Erythroblast (primary cell): ENCODE measurements around the gene SUN3.
A peak's percentile ranks its signal among the peaks of the same experiment; 100 is the strongest.
"Not testable (repeated sequence)": the region's sequence is repeated elsewhere in the genome, so short reads cannot be mapped to it uniquely, and the experiment has no call there.

ENCODE experiments used
- DNase-seq, 2 experiments: peaks; one replicate each; lab custom pipeline; 2025; lab: John Stamatoyannopoulos, UW
- GATA1 ChIP-seq: IDR thresholded peaks from 2 replicates; pipeline ENCODE4 v1.6.1; 2011; ENCODE audit warnings: low read depth, mild to moderate bottlenecking, control low read depth, low read length, moderate library complexity
- POLR2A ChIP-seq: IDR thresholded peaks from 2 replicates; pipeline ENCODE4 v1.6.1; 2011; ENCODE audit warnings: mild to moderate bottlenecking, low read length

SUN3 gene

DNA sequence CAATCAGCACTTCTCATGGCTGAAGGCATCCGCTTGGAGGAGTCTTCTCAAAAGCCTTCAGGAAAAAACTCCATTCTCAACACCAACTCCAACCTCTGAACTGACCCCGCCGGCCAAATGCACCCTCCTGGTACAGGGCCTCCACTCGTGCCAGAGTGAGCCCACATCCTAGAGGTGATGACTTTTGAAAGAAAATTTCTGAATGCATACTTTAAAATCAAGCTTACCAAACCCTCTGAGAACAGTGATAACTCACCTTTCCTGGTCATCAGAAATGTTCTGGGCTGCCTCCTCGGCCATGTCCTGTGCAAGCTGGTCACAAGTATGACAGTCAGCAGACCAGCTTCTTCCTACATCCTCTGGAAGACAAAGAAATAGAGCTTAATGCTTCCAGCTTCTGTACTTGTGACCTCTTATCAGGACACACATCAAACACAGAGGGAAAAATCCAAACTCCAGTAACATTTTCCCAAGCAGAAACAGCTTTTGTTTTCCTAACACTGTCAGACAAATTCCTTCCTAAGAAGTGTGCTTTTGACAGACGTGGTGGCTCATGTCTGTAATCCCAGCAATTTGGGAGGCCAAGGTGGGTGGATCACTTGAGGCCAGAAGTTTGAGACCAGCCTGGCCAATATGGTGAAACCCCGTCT is 80.6 kb downstream of the SUN3 start, which contains the start of gene PKD1L1:
Gene PKD1L1 (minus strand): TSS at position 326 of the 650 bp plus-strand sequence. CDS start 26 bp downstream, at position 300.
- no peak for DNase-seq
- TF ChIP-seq GATA1 (no peak), POLR2A (no peak)

DNA sequence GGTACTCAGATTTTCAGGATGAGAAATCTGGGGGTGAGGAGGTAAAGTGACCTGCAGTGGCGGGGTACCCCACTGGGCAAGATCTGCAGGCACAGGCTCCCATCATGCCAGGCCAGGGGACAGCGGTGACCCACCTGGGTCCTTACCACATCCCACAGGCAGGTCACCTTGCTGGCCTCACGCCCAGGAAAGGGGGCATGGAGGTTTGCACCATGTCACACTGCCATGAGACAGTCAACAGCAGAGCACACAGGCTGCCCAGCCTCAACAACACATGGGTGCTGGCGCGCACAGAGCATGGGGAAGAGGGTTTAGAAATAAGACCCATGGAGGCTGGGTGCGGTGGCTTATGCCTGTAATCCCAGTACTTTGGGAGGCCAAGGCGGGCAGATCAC is 81.6 kb downstream of the SUN3 start:
- no peak for TF ChIP-seq POLR2A
- TF ChIP-seq GATA1 = no peak
- no peak for DNase-seq

DNA sequence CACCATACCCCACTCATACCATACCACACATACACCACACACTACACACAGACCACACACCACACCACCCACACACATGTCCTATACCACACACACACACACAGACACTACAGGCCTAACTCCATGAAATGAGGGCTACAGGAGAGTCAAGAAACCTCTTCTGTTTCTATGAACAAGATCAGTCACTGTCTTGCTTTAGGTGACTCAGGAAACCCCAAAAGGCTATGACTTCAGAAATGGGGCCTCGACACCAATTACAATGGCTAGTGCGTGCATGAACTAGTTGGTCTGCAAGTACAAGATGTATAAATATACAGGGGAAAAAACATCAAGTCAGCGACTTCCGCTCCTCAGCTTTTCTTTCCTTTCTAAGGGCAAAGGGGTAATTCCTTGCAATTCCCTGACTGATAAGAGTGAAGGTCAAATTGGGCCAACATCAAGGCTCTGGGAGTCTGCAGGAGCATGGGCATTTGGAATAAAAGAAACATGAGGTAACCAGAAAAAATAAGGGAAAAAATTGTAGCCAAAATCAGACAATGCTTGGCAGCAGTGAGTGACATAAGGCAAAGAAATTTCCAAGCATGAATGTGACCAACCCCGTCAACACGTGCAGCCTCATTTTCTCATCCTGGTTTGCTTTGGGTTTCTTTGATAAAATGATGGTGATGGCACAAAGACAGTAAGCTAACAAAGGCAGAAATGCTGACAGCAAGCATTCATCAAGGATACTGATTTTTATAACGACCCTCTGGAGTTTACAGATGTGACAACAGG is 82.1 kb downstream of the SUN3 start:
- no peak for DNase-seq
- TF ChIP-seq POLR2A = no peak
- TF ChIP-seq GATA1 = no peak

DNA sequence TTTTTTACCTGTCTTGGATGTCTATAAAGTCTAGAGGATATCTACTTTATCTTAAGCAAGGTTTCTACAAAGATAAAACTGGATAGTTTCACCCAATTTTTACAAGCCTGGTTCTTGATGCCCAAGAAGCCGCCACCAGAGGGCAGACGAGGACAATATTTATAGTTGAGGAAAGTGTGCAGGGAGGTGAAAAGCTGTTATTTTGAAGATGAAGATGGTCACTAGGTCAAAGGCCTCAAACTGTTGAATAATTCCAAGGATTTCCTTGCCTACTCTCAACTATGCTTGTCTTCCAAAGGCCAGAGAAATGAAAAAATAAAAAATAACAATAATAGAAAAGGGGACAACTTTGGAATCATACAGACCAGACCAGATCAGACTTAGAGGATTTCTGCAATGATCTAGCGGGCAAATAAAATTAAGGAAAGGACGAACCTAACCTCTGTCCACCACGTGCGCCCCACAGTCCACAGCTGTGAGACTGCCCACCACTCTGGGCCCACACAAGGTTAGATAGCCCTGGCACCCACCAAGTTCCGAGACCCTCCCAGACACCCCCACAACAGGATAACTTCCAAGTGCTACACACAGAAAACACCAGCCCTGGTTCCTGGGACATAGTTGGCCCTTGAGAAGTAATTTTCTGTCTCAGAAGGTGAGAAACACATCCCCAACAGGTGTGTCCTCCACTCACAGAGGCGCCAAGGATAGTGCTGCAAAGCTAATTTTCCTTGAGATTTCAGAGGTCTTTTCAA is 83.5 kb downstream of the SUN3 start:
- peak; percentile 65 to 83 for DNase-seq
- TF ChIP-seq POLR2A = no peak
- TF ChIP-seq GATA1 = no peak

DNA sequence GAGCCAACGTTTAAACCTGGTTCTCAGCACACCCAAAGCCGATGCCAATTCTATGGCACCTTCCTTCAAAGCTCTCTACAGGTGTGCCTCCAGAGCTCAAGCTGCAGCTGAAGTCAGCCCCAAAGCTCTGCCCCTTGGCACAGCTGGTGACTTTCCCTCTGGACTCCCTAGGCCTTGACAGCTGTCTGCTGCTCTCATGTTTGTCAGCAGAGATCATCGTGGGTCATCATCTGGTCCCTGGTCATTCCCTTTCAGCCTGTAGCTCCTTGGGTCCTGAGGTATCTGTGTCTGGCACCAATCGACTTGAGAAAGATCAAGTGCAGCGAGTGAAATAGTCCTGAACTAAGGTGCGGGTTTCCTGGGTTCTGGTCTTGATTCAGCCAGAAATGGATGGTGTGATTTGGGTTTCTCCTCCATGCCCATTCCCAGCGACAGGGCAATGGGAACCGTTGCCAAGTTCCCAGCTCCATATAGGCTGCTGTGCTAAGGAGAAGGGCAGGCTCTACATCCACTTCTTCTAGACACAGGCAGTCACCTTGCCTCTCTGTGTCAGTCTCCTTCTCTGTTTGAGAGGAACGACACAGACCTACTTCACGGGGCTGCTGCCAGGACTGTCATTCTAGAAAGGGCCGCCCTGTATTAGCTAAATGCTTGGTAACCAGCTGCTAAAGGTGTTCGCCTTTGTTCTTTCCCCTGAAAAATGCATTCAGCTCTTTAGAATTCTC is 84.2 kb downstream of the SUN3 start:
- DNase-seq = no peak
- TF ChIP-seq POLR2A (no peak), GATA1 (no peak)

DNA sequence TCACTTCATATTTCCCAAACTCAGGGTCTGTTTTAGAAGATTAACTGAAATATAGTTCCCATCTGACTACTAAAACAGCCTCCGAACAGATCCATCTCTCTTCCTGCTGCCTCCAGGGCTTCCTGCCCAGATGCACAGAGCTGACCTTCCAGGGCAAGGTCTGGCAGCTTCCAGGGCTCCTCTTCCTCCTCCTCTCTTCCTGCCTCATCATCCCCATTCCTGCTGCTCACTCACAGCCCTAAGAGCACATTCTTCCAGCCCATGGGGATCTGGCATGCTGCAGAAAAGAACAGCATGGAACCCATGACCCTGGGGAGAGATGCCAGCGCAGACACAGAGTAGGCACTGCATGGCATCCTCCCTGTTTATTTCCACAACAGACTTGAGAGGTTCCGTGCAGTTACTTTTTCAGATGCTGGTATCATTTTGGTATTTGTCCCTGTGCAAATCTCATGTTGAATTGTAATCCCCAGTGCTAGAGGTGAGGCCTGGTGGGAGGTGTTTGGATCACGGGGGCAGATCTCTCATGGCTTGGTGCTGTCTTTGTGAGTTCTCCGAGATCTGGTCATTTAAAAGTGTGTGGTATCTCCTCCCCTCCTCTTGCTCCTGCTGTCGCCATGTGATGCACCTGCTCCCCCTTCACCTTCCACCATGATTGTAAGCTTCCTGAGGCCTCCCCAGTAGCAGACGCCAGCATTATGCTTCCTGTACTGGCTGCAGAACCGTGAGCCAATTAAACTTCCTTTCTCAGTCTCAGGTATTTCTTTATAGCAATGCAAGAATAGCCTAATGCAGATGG is 85.0 kb downstream of the SUN3 start:
- TF ChIP-seq POLR2A = no peak
- no peak for DNase-seq

DNA sequence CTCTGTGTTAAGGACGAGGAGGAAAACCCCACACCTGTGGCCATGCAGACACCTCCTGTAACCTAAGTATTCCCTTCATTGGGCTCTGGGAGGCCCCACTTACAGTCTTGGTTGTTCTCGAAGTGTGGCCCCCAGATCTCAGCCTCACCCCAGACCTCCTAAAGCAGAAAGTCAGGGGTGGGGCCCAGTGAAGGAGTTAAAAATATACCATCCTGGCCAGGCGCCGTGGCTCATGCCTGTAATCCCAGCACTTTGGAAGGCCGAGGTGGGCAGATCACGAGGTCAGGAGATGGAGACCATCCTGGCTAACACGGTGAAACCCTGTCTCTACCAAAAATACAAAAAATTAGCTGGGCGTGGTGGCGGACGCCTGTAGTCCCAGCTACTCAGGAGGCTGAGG is 86.3 kb downstream of the SUN3 start:
- DNase-seq = not testable (repeated sequence)

DNA sequence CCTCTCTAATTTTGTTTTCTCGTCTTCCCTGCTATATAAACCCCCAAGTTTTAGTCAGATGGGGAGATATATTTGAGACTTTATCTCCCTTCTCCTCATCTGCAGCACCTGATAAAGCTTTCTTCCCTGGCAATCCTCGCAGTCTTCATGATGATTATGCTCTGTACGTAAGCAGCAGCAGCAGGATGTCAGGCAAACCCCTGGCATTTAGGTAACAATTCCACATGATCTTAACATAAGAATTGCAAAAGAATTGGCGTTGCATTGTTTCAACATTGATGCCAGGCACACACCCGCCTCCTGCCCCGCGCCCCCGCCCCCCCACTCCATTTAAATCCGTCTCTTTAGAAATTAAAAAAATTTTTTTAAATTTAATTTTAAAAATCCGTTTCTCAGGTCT is 86.8 kb downstream of the SUN3 start:
- no peak for DNase-seq
- no peak for TF ChIP-seq GATA1
- no peak for TF ChIP-seq POLR2A

DNA sequence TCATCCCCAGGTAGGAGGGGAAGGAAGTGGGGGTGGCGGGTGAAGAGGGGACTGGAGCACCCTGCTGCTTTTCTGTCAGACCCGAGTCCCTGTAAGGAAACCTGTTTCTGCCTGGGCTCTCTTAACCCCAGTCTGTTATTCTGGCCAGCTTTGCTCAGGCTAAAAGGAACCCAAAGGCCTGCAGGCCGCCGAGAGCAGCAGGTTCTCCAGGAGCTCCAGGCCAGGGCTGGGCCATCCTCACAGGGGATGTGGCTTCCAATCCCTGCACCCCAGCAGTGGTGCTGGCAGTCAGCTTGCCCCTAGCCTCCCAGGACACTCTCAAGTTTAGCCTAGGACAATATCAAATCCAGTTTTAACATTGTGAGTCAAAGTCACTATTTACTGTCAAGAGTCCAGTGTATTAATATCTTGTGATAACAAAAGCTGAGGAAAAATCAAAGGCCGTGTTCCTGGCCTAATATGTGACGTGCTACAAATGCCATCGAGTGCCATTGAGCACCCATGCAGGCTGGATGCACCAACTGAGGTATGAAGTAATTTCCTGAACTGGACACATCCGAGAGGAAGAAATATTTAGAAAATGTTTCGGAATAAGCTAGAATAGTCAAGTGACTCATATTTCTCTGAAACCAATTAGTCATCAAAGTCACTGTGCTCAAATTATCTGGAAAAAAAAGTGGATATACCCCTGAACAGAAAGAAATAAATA is 87.6 kb downstream of the SUN3 start:
- DNase-seq = no peak
- TF ChIP-seq GATA1 (no peak), POLR2A (no peak)

DNA sequence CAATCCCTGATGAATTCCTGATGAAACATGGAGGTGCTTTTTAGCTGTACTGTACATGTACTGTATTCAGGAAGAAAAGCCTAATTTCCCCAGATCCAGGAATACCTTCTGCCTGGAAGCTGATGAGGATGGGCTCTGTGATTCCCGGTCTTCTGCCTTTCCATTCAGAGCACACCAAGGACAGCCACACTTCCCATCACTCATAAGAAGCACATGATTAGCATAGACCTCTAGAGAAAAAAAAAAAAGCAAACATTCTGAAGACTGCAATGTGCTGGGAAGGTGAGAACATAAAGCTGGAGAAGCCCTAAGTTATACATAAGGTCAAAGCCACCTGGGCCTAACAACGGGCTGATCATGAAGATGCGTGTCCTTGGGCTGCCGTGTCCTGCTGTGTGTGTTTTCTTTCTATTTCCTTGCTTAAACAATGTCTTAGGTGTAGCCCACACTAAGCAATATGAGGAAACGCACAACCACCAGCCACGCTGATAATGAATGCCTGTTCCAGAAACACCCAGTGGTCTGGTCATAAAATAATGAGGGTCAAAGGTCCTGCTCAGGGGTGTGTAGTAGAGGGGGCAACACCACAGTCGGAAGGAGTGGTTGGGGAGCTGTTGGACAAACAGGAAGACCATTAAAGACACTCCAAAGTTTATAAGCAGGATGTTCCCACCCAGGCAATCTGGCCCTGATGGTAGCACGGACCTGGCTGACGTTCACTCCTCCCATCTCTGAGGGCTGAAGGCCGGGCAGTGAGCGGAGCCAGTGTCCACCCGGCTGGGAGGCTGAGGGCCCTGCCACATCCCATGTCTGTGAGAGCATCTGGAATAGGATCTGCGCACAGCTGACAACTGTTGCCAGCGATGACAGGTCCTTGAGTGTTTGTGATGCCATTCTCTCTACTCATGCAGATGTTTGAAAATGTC is 88.6 kb downstream of the SUN3 start:
- no peak for DNase-seq
- TF ChIP-seq POLR2A (no peak), GATA1 (no peak)

DNA sequence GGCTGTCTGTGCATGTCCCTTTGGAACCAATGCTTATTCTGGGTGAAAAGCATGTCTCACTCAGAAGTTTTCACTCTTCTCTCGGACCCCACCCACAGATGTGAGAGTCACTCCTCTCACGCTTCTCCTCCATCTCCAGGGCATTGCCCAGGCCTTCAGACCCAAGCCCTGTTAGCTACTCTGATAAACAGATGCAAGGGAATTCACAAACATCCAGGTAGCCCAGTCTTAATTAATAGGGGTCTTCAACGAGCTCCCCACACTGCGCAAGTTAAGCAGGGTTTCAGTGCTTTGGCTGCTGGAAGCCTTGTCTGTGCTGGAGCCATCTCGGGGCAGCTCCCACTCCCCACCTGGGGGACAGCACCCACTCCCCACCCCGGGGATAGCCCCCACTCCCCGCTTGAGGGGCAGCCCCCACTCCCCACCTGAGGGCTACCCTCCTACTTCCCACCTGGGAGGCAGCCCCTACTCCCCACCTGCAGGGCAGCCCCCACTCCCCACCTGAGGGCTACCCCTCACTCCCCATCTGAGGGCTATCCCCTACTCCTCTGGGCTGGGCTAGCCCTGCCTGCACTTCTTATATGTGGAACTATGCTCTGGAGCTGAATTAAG is 89.4 kb downstream of the SUN3 start:
- TF ChIP-seq POLR2A = no peak
- no peak for TF ChIP-seq GATA1
- no peak for DNase-seq
